ELF-1 (cell line): ENCODE data around the gene NUP85.
"Not testable (repeated sequence)": the region's sequence is repeated elsewhere in the genome, so short reads cannot be mapped to it uniquely, and the experiment has no call there.

ENCODE experiments used
- DNase-seq: peaks from one replicate; pipeline ENCODE4 v3.0.0-alpha.2; 2016; ENCODE audit warnings: low read depth, low spot score

NUP85 gene

DNA sequence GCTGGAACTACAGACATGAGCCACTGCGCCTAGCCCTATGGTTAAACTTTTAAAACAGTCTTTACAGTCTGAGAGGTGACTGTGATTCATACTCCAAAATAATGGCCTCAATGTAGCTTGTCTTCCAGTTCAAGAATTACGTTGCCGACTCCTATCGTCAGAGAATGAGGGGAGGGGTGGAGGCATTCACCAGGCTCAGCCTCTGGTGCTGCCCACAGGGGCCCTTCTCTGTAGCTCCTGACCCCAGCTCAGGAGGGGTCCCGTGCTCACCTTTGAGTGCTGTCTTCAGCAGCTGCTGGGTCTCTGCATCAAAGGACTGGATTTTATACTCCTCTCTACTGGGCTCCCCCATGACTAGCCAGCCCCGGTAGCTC is 64.4 kb downstream of the NUP85 start:
- DNase-seq: no peak

DNA sequence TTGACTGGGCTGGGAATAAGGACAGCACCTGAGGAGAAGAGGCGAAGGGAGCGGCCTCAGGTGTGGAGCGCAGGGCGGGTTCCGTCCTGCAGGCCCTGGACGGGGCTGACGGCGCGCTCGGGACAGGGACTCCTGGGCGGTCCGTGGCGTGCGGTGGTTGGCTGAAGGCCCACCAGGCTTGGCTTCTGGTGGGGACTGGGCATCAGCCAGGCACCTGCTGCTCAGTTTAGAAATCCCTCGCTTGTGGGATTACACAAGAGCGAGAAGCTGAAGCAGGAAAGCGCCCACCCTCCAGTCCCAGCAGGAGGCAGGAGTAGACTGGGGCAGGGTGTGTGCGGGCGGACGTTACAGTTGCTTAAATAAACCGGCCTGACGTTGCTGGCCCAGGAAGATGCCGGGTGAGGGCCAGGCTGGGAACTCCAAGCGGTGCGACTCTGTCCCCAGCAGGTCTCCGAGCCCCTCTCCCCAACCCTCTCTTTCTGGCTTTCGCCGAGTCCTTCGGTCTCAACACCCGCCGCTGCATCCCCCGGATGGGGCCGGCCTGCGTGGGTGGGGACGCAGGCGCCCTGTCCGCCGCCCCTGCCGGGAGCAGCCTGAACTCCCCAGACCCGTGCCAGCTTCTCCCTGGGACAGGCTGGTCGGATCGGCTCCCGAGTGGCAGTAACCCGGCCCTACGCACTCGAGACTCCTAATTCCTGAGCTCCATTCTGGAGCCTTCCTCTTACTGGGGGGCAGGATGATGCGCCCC is 64.9 kb downstream of the NUP85 start:
- peak; percentile 83 for DNase-seq

DNA sequence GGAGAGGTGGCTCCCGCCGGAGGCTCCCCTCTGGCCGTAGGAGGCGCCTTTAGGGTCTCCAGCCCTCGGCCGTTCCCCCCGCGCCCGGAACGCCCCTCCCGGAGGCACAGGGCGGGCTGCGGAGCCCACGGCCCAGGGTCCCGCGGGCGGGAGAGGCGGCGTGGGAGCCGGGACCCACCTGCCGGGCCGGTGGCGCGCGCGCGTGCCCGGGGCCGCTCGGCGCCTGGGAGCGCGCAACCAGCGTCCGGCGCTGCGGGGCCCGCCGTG is 65.4 kb downstream of the NUP85 start, which contains the start of gene MIF4GD:
MIF4GD (minus strand) TSS at position 266 of the 267 bp plus-strand sequence. CDS start 1,036 bp downstream, outside the sequence.
- no peak for DNase-seq

DNA sequence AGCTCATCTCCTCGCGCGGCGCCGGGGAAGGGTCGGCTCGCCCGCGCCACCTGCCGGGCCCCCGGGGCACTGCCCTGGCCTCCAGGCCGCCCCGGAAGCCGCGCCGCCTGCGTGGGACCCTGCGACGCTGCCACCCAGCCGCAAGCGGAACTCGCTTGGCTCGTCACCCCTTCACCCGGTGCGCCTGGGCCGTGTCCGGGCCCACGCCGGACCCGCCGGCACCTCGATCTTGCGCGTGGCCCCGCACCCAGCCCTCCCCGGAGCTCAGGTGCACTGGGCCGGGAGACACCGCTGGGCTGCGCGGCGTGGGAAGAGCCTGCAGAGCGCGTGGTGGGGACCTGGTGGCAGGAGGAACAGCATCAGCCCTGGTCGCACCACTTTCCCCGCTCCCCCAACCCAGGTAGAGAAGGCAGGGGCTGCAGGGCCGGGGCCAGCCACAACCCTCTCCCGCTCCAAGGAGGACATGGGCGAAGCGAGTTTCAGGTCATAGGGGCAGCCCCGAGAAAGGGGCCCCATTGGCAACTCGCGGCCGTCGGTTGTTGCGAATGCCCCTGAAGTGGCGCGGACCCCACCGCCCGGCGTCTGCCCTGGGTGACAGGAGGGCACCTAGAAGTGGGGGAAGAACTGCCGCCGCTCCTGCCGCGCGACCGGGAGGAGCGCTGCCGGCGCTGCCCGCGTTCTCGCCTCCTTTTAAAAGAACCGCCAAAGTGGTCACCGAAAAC is 65.9 kb downstream of the NUP85 start:
- peak; percentile 67 for DNase-seq

DNA sequence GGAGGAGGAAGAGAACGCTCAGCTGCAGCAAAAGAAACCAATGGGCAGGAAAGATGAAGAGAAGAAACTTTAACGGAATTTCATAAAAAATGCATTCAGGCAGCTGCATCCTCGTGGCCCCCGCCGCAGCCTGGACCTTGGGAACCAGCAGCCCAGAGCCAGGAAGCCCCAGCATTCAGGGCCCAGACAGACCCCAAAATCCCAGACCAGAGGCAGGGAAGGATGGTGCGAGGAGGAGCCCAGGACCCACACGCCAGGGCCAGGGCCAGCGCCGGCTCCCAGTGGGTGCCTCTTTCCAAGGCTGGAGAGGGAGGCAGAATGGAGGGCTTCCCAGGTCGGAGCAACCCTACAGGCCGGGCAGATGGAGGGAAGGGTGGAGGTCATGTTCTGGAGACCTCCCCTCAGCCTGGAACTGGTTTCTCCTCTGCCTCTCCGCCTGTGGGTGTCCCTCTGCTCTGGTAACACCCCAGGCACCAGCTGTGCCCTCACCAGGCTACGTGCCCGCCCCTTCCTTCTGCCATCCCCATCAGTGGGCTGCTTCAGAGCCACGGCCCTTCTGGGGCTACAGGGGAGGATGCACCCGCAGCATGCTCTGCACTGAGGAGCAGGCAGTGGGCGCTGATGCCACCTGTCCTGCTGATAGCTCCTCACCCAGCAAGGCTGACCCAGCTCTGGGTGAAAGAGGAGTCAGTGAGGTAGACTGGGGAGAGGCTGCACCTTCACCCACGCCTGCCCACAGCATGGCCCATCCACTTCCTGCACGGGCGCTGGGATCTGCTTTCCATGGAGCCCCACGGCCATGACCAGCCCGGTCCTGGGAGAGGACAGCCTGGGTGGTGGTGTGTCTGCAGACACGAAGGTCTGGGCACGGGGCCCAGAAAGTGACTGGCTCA is 66.7 kb downstream of the NUP85 start:
- DNase-seq: no peak

DNA sequence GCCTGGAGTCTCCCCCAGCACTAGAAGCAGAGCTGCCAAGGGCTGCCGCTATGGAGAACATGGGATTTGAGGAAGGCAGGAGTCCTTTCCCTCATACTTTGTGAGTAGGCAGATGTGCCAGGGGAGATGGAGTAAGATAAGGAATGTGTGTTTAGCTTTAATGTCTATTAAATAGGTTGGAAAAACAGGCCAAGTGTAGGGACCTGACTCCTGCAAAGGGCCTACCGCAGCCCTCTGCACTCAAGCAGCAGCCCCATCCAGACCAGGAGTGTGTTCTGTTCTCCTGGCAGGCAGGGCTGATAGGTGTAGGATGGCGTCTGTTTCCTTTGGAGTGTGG is 67.3 kb downstream of the NUP85 start:
- no peak for DNase-seq

DNA sequence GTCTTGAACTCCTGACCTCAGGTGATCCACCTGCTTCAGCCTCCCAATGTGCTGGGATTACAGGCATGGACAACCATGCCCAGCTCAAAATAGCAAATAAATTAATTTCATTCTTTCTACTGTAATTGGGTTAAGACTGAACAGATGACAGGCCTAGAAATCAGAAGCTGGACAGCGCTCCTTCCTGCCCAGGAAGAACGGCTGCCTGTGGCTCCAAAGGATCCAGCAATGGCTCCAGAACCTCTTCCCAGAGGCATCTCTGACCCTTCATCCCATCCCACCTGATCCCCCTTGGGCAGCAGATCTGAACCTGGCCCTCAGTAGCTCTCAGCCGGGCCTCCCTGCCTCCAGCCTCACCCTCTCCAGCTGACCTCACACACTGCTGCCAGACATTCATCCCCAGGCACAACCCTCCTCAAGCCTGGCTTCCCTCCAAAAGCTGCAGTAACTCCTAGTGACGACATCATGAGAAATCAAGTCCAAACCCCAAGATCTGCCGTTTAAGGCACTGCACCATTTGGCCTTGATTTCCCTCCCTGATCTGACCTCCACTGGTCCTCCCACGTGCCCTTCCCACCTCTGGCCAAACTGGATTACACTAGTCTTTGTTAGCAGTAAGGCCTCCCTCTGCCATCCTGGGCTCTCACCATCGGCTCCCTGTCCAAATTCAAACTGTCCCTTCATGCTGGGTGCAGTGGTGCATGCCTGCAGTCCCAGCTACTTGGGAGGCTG is 68.7 kb downstream of the NUP85 start:
- no peak for DNase-seq

DNA sequence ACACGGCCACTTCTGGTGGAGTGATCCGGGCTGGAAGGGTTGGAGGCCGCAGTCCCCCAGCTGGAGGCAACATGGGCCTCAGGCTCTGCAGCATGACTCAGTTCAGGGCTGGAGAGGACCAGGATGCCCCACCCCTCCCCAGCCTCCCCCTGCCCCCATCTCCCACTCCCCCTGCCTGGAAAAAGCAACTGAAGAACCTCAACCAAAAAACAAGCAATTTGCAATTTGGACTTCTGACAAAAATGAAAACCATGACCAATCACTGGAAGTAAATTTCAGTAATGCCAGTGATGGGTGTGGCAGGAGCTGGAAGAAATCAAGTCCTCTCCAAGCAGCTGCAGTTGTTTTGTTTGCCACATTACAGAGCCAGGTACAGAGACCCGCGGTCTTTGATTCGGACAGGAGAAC is 72.2 kb downstream of the NUP85 start:
- no peak for DNase-seq

DNA sequence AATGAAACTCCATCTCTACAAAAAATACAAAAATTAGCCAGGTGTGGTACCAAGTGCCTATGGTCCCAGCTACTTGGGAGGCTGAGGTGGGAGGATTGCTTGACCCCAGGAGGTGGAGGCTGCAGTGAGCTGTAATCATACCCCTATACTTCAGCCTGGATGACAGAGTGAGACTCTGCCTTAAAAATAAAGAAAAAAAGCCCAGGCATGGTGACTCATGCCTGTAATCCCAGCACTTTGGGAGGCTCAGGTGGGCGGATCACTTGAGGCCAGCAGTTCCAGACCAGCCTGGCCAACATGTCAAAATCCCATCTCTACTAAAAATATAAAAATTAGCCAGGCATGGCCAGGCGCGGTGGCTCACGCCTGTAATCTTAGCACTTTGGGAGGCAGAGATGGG is 74.7 kb downstream of the NUP85 start:
- DNase-seq: not testable (repeated sequence)

DNA sequence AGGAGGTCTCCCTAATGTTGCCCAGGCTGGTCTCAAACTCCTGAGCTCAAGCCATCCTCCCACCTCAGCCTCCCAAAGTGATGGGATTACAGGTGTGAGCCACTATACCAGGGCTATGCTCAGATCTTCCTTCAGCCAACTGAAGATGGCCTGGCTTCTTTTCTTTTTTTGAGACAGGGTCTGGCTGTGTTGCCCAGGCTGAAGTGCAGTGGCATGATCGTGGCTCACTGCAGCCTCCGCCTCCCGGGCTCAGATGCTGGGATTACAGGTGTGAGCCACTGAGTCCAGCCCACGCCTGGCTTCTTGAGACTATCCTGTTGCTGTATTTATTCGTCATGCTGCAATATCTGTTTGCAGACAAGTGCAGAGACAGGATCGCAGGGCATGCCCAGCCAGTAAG is 79.6 kb downstream of the NUP85 start:
- DNase-seq: no peak
